GM20431 (cell line): Measurements from ENCODE around the gene UTP3.
"Not testable (repeated sequence)": the region's sequence is repeated elsewhere in the genome, so short reads cannot be mapped to it uniquely, and the experiment has no call there.

ENCODE experiments used
- in situ Hi-C: fragments of 300-500 bp; cut with MseI, MboI; formaldehyde crosslinking; loops from one replicate; pipeline ENCODE4 v1.15.0; 2020; ENCODE audit warnings: low sequenced_read_pairs; ENCODE audit not compliant: unreplicated experiment

The UTP3 gene

GRCh38 chr4:70681704-70682103, 6.6 kb upstream of the UTP3 start:
- in situ Hi-C loops: no loop called here

- in situ Hi-C loops: not testable (repeated sequence)
Measured at GRCh38 chr4:70682142-70682541, 6.2 kb upstream of the UTP3 start.

- in situ Hi-C loops: no loop called here
Measured at GRCh38 chr4:70687392-70687791, 940 bp upstream of the UTP3 start.

GRCh38 chr4:70688795-70689231, 481 bp downstream of the UTP3 start:
- in situ Hi-C loops: no loop called here

GRCh38 chr4:70691661-70692060, 3.3 kb downstream of the UTP3 start:
- in situ Hi-C loops: no loop called here

GRCh38 chr4:70694633-70695032, 6.3 kb downstream of the UTP3 start:
- in situ Hi-C loops: not testable (repeated sequence)

GRCh38 chr4:70698435-70698834, 10.1 kb downstream of the UTP3 start:
- in situ Hi-C loops: not testable (repeated sequence)

GRCh38 chr4:70700712-70701111, 12.4 kb downstream of the UTP3 start:
- in situ Hi-C loops: no loop called here

GRCh38 chr4:70701271-70701670, 12.9 kb downstream of the UTP3 start:
- in situ Hi-C loops: no loop called here

- in situ Hi-C loops: not testable (repeated sequence)
Measured at GRCh38 chr4:70702592-70702991, 14.3 kb downstream of the UTP3 start.

GRCh38 chr4:70703619-70704214, 15.4 kb downstream of the UTP3 start:
- in situ Hi-C loops: no loop called here

GRCh38 chr4:70704215-70704930, 16.0 kb downstream of the UTP3 start:
- in situ Hi-C loops: no loop called here

GRCh38 chr4:70704931-70705182, 16.5 kb downstream of the UTP3 start:
- in situ Hi-C loops: no loop called here

GRCh38 chr4:70705183-70706043, 17.1 kb downstream of the UTP3 start:
- in situ Hi-C loops: no loop called here

- in situ Hi-C loops: no loop called here
Measured at GRCh38 chr4:70706044-70706461, 17.7 kb downstream of the UTP3 start.

GRCh38 chr4:70706516-70706915, 18.2 kb downstream of the UTP3 start:
- in situ Hi-C loops: no loop called here

GRCh38 chr4:70709611-70710205, 21.4 kb downstream of the UTP3 start:
- in situ Hi-C loops: no loop called here

- in situ Hi-C loops: no loop called here
Measured at GRCh38 chr4:70711599-70711998, 23.3 kb downstream of the UTP3 start.

GRCh38 chr4:70712150-70712549, 23.8 kb downstream of the UTP3 start:
- in situ Hi-C loops: no loop called here

GRCh38 chr4:70712604-70713452, 24.5 kb downstream of the UTP3 start:
- in situ Hi-C loops: no loop called here
